ENCODE data around the gene NUFIP2.

- TF ChIP-seq POLR2A (IDR thresholded peaks at IDR 0.05) = no peak
- TF ChIP-seq CTCF (IDR thresholded peaks at IDR 0.05) = no peak
These were observed 4.1 kb downstream of the NUFIP2 start for GRCh38 chr17:29289852-29290251.

Measured in testis (tissue), 2 donors.